ENCODE data around the gene TMEM101. TPM values are rescaled to one million over a fixed set of nuclear protein-coding genes. Genes with fewer than 3 reads are reported as not detected.

TMEM101 gene
- total and polyA plus RNA-seq, 2 donors (not counting 3 experiments of a cell fraction or from before 2014, with no cell fraction given): 30.4 to 60.2 TPM

DNA sequence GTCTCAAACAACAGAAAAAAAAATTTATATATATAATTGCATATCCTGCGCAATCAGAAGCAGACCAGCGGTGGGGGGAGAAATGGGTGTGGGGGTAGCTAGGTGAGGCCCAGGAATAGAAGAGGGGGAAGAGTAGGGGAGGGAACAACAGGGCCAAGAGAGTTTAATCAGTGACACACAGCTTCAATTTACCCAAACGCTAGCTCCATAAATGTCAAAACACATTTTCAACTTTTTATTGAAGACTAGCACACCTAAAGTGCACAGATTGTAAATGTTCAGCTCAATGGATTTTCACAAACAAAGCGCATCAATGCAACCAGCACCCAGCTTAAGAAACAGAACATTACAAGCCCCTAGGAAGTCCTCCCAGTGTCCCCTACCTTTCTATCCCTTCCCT is 35.1 kb downstream of the TMEM101 start:
- H4K20me1 ChIP-seq (replicated peaks; ENCODE audit: control insufficient read depth, extremely low read depth, insufficient read depth, low read length): no peaks in the 10 kb centered on the region
- H3K4me3 ChIP-seq (replicated peaks in 1 of 3; ENCODE audit: insufficient read depth in 1 of 3, low read depth in 1 of 3, low read length in 3 of 3): no peak overlapping the region
- H3K9me1 ChIP-seq (replicated peaks; ENCODE audit: control insufficient read depth, extremely low read depth, insufficient read depth, low read length): no peaks in the 10 kb centered on the region
- BruUV-seq (replicated peaks): no TSS peak
- TF ChIP-seq, protein P1, sequence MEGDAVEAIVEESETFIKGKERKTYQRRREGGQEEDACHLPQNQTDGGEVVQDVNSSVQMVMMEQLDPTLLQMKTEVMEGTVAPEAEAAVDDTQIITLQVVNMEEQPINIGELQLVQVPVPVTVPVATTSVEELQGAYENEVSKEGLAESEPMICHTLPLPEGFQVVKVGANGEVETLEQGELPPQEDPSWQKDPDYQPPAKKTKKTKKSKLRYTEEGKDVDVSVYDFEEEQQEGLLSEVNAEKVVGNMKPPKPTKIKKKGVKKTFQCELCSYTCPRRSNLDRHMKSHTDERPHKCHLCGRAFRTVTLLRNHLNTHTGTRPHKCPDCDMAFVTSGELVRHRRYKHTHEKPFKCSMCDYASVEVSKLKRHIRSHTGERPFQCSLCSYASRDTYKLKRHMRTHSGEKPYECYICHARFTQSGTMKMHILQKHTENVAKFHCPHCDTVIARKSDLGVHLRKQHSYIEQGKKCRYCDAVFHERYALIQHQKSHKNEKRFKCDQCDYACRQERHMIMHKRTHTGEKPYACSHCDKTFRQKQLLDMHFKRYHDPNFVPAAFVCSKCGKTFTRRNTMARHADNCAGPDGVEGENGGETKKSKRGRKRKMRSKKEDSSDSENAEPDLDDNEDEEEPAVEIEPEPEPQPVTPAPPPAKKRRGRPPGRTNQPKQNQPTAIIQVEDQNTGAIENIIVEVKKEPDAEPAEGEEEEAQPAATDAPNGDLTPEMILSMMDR (IDR thresholded peaks at IDR 0.05; ENCODE audit: extremely low read depth in 1 of 2, insufficient read depth in 1 of 2, low read depth in 1 of 2, low read length in 2 of 2): no peak
- TF ChIP-seq POLR2A (IDR thresholded peaks at IDR 0.05; ENCODE audit: low read depth, low read length) (no peak), FOS (IDR thresholded peaks at IDR 0.05; ENCODE audit: borderline replicate concordance, insufficient read depth, low read length) (no peak), JUN (IDR thresholded peaks at IDR 0.05; ENCODE audit: borderline replicate concordance, insufficient read depth, insufficient read length, low read depth) (no peak), MYC (IDR thresholded peaks at IDR 0.05; ENCODE audit: low read depth, low read length) (no peak), POLR2AphosphoS5 (IDR thresholded peaks at IDR 0.05; ENCODE audit: insufficient read depth, low read depth, low read length) (no peak), EZH2 (IDR thresholded peaks at IDR 0.05; ENCODE audit: borderline replicate concordance, low read depth, low read length, severe bottlenecking) (no peak), GATA2 (IDR thresholded peaks at IDR 0.05; ENCODE audit: insufficient read depth, insufficient read length, low read depth, low read length) (no peak)
- TF ChIP-seq, protein P2, sequence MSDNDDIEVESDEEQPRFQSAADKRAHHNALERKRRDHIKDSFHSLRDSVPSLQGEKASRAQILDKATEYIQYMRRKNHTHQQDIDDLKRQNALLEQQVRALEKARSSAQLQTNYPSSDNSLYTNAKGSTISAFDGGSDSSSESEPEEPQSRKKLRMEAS (IDR thresholded peaks at IDR 0.05; ENCODE audit: insufficient read depth, insufficient read length): no peak
- H2AFZ ChIP-seq (ENCODE audit: low read depth, low read length): no peak overlapping the region
- no peak for FAIRE-seq
- ChIA-PET CTCF (interaction anchor here (0.7 to 1.8 kb wide), 6 partner anchors 22 to 144 kb away, joined by 3 to 6 read pairs (median 4); partner anchors contain the start of gene HDAC5), POLR2A (no interaction called here)
- no peak for DNase-seq (ENCODE audit: low read depth, low spot score)
- H3K9me3 ChIP-seq (replicated peaks; ENCODE audit: control insufficient read depth, insufficient read depth, low read length): no peaks in the 10 kb centered on the region
- intact Hi-C loops (cut with micrococcal nuclease) (no loop called here), dilution Hi-C loops (cut with MboI; ENCODE audit: extremely low pct_ligation_motif_present, low sequenced_read_pairs) (no loop called here)
- H3K4me2 ChIP-seq (ENCODE audit: insufficient read depth, low read length): no peak overlapping the region
- no peak overlapping the region for H3K27ac ChIP-seq (ENCODE audit: insufficient read depth, low read depth, low read length)
- H3K79me2 ChIP-seq (ENCODE audit: control insufficient read depth, insufficient read depth, low read length): no peaks in the 10 kb centered on the region
- H3K36me3 ChIP-seq (ENCODE audit: control insufficient read depth in 2 of 2, extremely low read depth in 1 of 2, insufficient read depth in 2 of 2, low read length in 2 of 2): no peaks in the 10 kb centered on the region
- peaks cover 4% of the 10 kb centered on the region for H3K4me1 ChIP-seq (ENCODE audit: control insufficient read depth, extremely low read depth, insufficient read depth, low read length)
- H3K9ac ChIP-seq (replicated peaks; ENCODE audit: extremely low read depth, insufficient read depth, low read length): no peak overlapping the region
- H3K27me3 ChIP-seq (ENCODE audit: control insufficient read depth in 2 of 2, insufficient read depth in 2 of 2, low read length in 2 of 2): peaks cover 19 to 20% of the 10 kb centered on the region in 2 experiments

All from endothelial cell of umbilical vein (primary cell).